HepG2 (cell line): ENCODE measurements around the gene BSG. TPM values are rescaled to one million over a fixed set of nuclear protein-coding genes. Genes with fewer than 3 reads are reported as not detected.

Experiments used
- ATAC-seq: fragments of 200-7000 bp; cut with Tn5 transposase; 3 replicates; pipeline ENCODE4 v1.9.1; 2020; ENCODE audit warnings: mild to moderate bottlenecking, moderate library complexity
- BruUV-seq: library from RNA; stranded (reverse); fragments of 400-500 nt; replicated peaks from 2 replicates; lab custom pipeline; 2021; lab: Mats Ljungman, UMichigan
- CTCF ChIA-PET: fragments of 300-600 bp; formaldehyde crosslinking; extraction: SDS; loops from one replicate; lab custom pipeline; 2021; ENCODE audit warnings: low total read pairs, inconsistent platforms, low intra/inter-chr PET ratio; lab: Yijun Ruan, JAX
- POLR2A ChIA-PET: fragments of 350-600 bp; sonication (Branson Sonifier 250); formaldehyde crosslinking; loops from one replicate; lab custom pipeline; 2020; ENCODE audit warnings: antibody characterized with exemption, inconsistent platforms; lab: Yijun Ruan, JAX
- DNase-seq: peaks from one replicate; pipeline ENCODE4 v3.0.0-alpha.2; 2015; ENCODE audit warnings: low spot score
- FAIRE-seq: peaks from 3 replicates; lab custom pipeline; 2011; peaks lifted over from hg19 to GRCh38; lab: Jason Lieb, UNC
- H2AFZ ChIP-seq: one replicate; pipeline ENCODE4 v1.6.1; 2011; ENCODE audit warnings: low read length, inconsistent platforms
- H3K27ac ChIP-seq: fragments of 300-600 bp; 3 replicates; pipeline ENCODE4 v1.8.0; 2011; ENCODE audit warnings: mixed run types, mild to moderate bottlenecking, mixed read lengths, low read length, inconsistent platforms; ENCODE audit not compliant: insufficient read depth; ENCODE audit errors: extremely low read length
- H3K27me3 ChIP-seq, 2 experiments: fragments of 200-600 bp in 1 of 2; 2 replicates in 1 of 2; 3 replicates in 1 of 2; pipeline versions ENCODE4 v1.6.0 to v1.8.0; 2011; ENCODE audit warnings: low read length in 2 of 2, mild to moderate bottlenecking in 2 of 2, moderate library complexity in 2 of 2, inconsistent platforms in 1 of 2; ENCODE audit not compliant: insufficient read depth in 2 of 2, control insufficient read depth in 1 of 2
- H3K36me3 ChIP-seq, 2 experiments: fragments of 200-600 bp in 1 of 2; replicated peaks in 1 of 2; 2 replicates in 1 of 2; 3 replicates in 1 of 2; pipeline versions ENCODE4 v1.5.1 to v1.8.0; 2011; ENCODE audit warnings: low read length in 2 of 2, inconsistent platforms in 1 of 2; ENCODE audit not compliant: insufficient read depth in 2 of 2, control insufficient read depth in 1 of 2
- H3K4me1 ChIP-seq: 2 replicates; pipeline ENCODE4 v1.5.1; 2012; ENCODE audit warnings: low read length, inconsistent platforms; ENCODE audit not compliant: insufficient read depth
- H3K4me2 ChIP-seq: 2 replicates; pipeline ENCODE4 v1.6.0; 2011; ENCODE audit warnings: low read depth, low read length, inconsistent platforms
- H3K4me3 ChIP-seq, 3 experiments: fragments of 200-600 bp in 1 of 3; sonication (generic), shearing (Covaris generic) in 1 of 3; replicated peaks in 1 of 3; 2 replicates each; pipeline ENCODE4 v1.5.1; 2011 to 2016; ENCODE audit warnings: low read length in 3 of 3, inconsistent platforms in 2 of 3, low read depth in 2 of 3, mild to moderate bottlenecking in 2 of 3, control low read depth in 1 of 3, mixed read lengths in 1 of 3; ENCODE audit not compliant: insufficient read depth in 1 of 3
- H3K79me2 ChIP-seq: one replicate; pipeline ENCODE4 v1.6.1; 2011; ENCODE audit warnings: low read length, inconsistent platforms; ENCODE audit not compliant: insufficient read depth
- H3K9ac ChIP-seq: 2 replicates; pipeline ENCODE4 v1.6.0; 2011; ENCODE audit warnings: mild to moderate bottlenecking, low read depth, low read length, inconsistent platforms; ENCODE audit not compliant: insufficient read depth
- H3K9me3 ChIP-seq: 2 replicates; pipeline ENCODE4 v1.5.1; 2012; ENCODE audit warnings: mild to moderate bottlenecking, low read length
- H4K20me1 ChIP-seq: 2 replicates; pipeline ENCODE4 v1.6.0; 2011; ENCODE audit warnings: inconsistent platforms, mild to moderate bottlenecking, low read length, moderate library complexity; ENCODE audit not compliant: insufficient read depth
- AGO2 ChIP-seq: fragments of 200-400 bp; formaldehyde crosslinking; optimal IDR thresholded peaks from 2 replicates; pipeline ENCODE3; 2017; ENCODE audit warnings: mild to moderate bottlenecking, low read depth, low read length, moderate library complexity
- RBFOX2 ChIP-seq: fragments of 200-400 bp; formaldehyde crosslinking; IDR thresholded peaks from 2 replicates; pipeline ENCODE4 v1.6.1; 2017; ENCODE audit warnings: low read depth, mild to moderate bottlenecking, low read length
- SAP130 ChIP-seq: IDR thresholded peaks from 2 replicates; pipeline ENCODE4 v1.6.1; 2016; ENCODE audit warnings: low read depth
- ZNF432 ChIP-seq: sonication (generic); formaldehyde crosslinking; IDR thresholded peaks from 2 replicates; pipeline ENCODE4 v1.5.0; 2020; ENCODE audit warnings: missing genetic modification reagents, mild to moderate bottlenecking, borderline replicate concordance
- ZNF776 ChIP-seq: sonication (generic); formaldehyde crosslinking; IDR thresholded peaks from 2 replicates; pipeline ENCODE4 v1.4.0; 2020; ENCODE audit warnings: mild to moderate bottlenecking, missing genetic modification reagents
- WGBS: methylation state at CpG from one replicate; pipeline ENCODE4 v1.1.6; 2017; ENCODE audit warnings: low lambda C conversion rate; 5-methylcytosine and 5-hydroxymethylcytosine counted together
- in situ Hi-C: cut with HindIII; loops from 2 replicates; pipeline ENCODE4 v1.10.0; 2017; ENCODE audit warnings: low pct_unique_long_range_greater_than_20kb; ENCODE audit not compliant: extremely low pct_ligation_motif_present
- intact Hi-C: fragments of 100-400 bp; cut with micrococcal nuclease; formaldehyde crosslinking; loops from one replicate; pipeline ENCODE4 v1.10.0; 2022; ENCODE audit not compliant: unreplicated experiment
- polyA plus RNA-seq, 8 experiments: library from polyadenylated mRNA; depleted of rRNA in 3 of 8; stranded (reverse) in 7 of 8; unstranded in 1 of 8; fragments of >200 nt; fragmentation: Illumina TruSeq in 4 of 8; extraction: Trizol in 4 of 8; gene quantifications; 2 replicates each; pipeline versions ENCODE4 v1.2.1 to v1.2.3, GENCODE V29; 2011 to 2016; ENCODE audit warnings: low read depth in 4 of 8, missing spikeins in 1 of 8, mixed read lengths in 1 of 8; ENCODE audit not compliant: insufficient read depth in 1 of 8
- total RNA-seq, 5 experiments: library from RNA; depleted of rRNA; stranded (reverse); fragments of >200 nt; fragmentation: Illumina TruSeq; extraction: Trizol; gene quantifications; 2 replicates each; pipeline ENCODE4 v1.2.3, GENCODE V29; 2016; ENCODE audit warnings: low read depth in 1 of 5

BSG gene
- total and polyA plus RNA-seq, 2 of the 13 experiments (the other 11 are each of a cell fraction or from before 2014, with no cell fraction given): 309 to 754 TPM

- CTCF ChIA-PET: no interaction called here
- Histone ChIP-seq H3K4me1 (no peaks in the 10 kb centered on the region), H2AFZ (no peak overlapping the region), H4K20me1 (no peaks in the 10 kb centered on the region), H3K27me3 (no peaks in the 10 kb centered on the region), H3K9me3 (no peaks in the 10 kb centered on the region), H3K9ac (no peak overlapping the region), H3K36me3 (peaks cover 11 to 34% of the 10 kb centered on the region in 2 experiments), H3K4me3 (no peak overlapping the region)
- intact Hi-C loops (no loop called here), in situ Hi-C loops (no loop called here)
- POLR2A ChIA-PET: no interaction called here
- WGBS: 100% methylated on average over 23 of the region's 37 CpGs
- FAIRE-seq: no peak
- ATAC-seq: no peak
- TF ChIP-seq ZNF776 (no peak), RBFOX2 (0 out of 2 replicates have a peak, but pooled peaks have one; percentile 0)
- TF ChIP-seq, all 625 proteins: peak for 1
- DNase-seq: no peak
- Histone ChIP-seq H3K27ac (no peak overlapping the region), H3K79me2 (no peaks in the 10 kb centered on the region), H3K4me2 (no peak overlapping the region)
- no TSS peak for BruUV-seq
These were observed 50.3 kb downstream of the BSG start for GRCh38 chr19:622666-623065.

- WGBS: 94% methylated on average over 23 of the region's 44 CpGs
- no peak overlapping the region for H3K4me3 ChIP-seq
- H3K9ac ChIP-seq: no peak overlapping the region
- no peaks in the 10 kb centered on the region for H3K9me3 ChIP-seq
- no peak overlapping the region for H2AFZ ChIP-seq
- H3K36me3 ChIP-seq: peaks cover 8 to 33% of the 10 kb centered on the region in 2 experiments
- no peak overlapping the region for H3K27ac ChIP-seq
- POLR2A ChIA-PET: no interaction called here
- no peaks in the 10 kb centered on the region for H3K4me1 ChIP-seq
- no peak for DNase-seq
- no peak overlapping the region for H3K4me2 ChIP-seq
- H4K20me1 ChIP-seq: no peaks in the 10 kb centered on the region
- FAIRE-seq: no peak
- in situ Hi-C loops: no loop called here
- TF ChIP-seq SAP130 (CRISPR knock-in tag) (no peak), ZNF432 (CRISPR knock-in tag) (no peak), RBFOX2 (peak; percentile 53; the same call in 1 of the 2 replicates), AGO2 (peak; percentile 82)
- CTCF ChIA-PET: no interaction called here
- H3K79me2 ChIP-seq: peaks cover 2% of the 10 kb centered on the region
- H3K27me3 ChIP-seq: no peaks in the 10 kb centered on the region
- intact Hi-C loops: no loop called here
- ATAC-seq: no peak
- BruUV-seq: no TSS peak
These were observed 51.0 kb downstream of the BSG start for GRCh38 chr19:623175-623916.
